22Rv1 (cell line): ENCODE data around the gene KRTAP10-9.

Source experiments
- CTCF ChIP-seq: fragments of 450-650 bp; IDR thresholded peaks from 2 replicates; pipeline ENCODE4 v1.5.1; 2017; ENCODE audit warnings: mild to moderate bottlenecking
- ZFX ChIP-seq: fragments of 450-650 bp; IDR thresholded peaks from 2 replicates; pipeline ENCODE4 v1.6.1; 2017; ENCODE audit warnings: antibody characterized with exemption, borderline replicate concordance

- TF ChIP-seq CTCF (no peak), ZFX (no peak)
Observed at GRCh38 chr21:44625756-44626155, 1.1 kb upstream of the KRTAP10-9 start.
